ENCODE results near the gene COQ10A. TPM values are rescaled to one million over a fixed set of nuclear protein-coding genes. Genes with fewer than 3 reads are reported as not detected.

Gene COQ10A
- total and polyA plus RNA-seq, 9 of the 15 experiments (the other 6 are each of a cell fraction or from before 2014, with no cell fraction given): 3.1 to 26.4 (median 12.7) TPM

DNA sequence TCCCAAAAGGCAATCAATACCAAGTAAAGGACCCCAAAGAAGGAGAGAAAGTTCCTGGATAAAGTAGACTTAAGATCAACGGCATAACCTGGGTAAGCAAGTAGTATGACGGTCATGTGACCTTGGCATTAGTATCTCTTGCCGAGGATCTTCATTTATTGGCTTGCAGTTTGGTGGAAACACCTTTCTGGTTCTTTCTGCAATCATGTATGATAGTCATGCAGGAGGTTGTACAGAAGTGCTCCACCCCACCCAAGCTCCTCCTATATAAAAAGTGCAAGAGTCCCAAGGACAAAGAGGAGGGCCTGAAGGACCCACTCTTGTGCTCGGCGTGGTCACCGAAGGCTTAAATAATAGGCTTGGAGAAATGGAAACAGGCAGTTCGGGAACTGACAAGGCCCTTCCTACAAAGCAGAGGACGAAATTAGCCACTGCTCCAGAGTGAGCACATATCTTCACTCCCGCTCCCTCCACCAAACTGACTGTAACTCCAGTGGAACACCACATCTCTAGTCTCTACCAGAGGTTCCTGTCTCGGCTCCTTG lies 32.6 kb downstream of the COQ10A start (continued):
- TF ChIP-seq FOXK1 (CRISPR knock-in tag; IDR thresholded peaks at IDR 0.05; ENCODE audit: borderline replicate concordance): 0 out of 2 replicates have a peak, but pooled peaks have one; percentile 1
- TF ChIP-seq, protein P1, sequence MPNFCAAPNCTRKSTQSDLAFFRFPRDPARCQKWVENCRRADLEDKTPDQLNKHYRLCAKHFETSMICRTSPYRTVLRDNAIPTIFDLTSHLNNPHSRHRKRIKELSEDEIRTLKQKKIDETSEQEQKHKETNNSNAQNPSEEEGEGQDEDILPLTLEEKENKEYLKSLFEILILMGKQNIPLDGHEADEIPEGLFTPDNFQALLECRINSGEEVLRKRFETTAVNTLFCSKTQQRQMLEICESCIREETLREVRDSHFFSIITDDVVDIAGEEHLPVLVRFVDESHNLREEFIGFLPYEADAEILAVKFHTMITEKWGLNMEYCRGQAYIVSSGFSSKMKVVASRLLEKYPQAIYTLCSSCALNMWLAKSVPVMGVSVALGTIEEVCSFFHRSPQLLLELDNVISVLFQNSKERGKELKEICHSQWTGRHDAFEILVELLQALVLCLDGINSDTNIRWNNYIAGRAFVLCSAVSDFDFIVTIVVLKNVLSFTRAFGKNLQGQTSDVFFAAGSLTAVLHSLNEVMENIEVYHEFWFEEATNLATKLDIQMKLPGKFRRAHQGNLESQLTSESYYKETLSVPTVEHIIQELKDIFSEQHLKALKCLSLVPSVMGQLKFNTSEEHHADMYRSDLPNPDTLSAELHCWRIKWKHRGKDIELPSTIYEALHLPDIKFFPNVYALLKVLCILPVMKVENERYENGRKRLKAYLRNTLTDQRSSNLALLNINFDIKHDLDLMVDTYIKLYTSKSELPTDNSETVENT (CRISPR knock-in tag; IDR thresholded peaks at IDR 0.05): no peak
- TF ChIP-seq ESRRA (IDR thresholded peaks at IDR 0.05; ENCODE audit: borderline replicate concordance, low read depth): no peak
- TF ChIP-seq NCOA2 (IDR thresholded peaks at IDR 0.05; ENCODE audit: partially characterized antibody in 2 of 2): no peak
- no peak for TF ChIP-seq BMI1 (IDR thresholded peaks at IDR 0.05; ENCODE audit: low read length)
- no peak for TF ChIP-seq ZNF239 (CRISPR knock-in tag; IDR thresholded peaks at IDR 0.05)
- TF ChIP-seq, protein P2, sequence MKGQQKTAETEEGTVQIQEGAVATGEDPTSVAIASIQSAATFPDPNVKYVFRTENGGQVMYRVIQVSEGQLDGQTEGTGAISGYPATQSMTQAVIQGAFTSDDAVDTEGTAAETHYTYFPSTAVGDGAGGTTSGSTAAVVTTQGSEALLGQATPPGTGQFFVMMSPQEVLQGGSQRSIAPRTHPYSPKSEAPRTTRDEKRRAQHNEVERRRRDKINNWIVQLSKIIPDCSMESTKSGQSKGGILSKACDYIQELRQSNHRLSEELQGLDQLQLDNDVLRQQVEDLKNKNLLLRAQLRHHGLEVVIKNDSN (CRISPR knock-in tag; IDR thresholded peaks at IDR 0.05): peak; percentile 56; the same call in 1 of the 2 replicates
- no peak for TF ChIP-seq KLF10 (CRISPR knock-in tag; IDR thresholded peaks at IDR 0.05)
- TF ChIP-seq KAT8 (IDR thresholded peaks at IDR 0.05; ENCODE audit: low read depth): no peak
- TF ChIP-seq, protein P3, sequence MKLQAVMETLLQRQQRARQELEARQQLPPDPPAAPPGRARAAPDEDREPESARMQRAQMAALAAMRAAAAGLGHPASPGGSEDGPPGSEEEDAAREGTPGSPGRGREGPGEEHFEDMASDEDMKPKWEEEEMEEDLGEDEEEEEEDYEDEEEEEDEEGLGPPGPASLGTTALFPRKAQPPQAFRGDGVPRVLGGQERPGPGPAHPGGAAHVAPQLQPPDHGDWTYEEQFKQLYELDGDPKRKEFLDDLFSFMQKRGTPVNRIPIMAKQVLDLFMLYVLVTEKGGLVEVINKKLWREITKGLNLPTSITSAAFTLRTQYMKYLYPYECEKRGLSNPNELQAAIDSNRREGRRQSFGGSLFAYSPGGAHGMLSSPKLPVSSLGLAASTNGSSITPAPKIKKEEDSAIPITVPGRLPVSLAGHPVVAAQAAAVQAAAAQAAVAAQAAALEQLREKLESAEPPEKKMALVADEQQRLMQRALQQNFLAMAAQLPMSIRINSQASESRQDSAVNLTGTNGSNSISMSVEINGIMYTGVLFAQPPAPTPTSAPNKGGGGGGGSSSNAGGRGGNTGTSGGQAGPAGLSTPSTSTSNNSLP (IDR thresholded peaks at IDR 0.05; ENCODE audit: borderline replicate concordance, low read depth, low read length): no peak

Data from K562 (cell line).